GM21447 (cell line): ENCODE data around the gene HIVEP3.

Experiments used
- ATAC-seq: cut with Tn5 transposase; IDR thresholded peaks from one replicate; pipeline ENCODE4 v1.9.1; 2021; ENCODE audit not compliant: unreplicated experiment

The HIVEP3 gene

GRCh38 chr1:41894101-41894807 lies 24.5 kb downstream of the HIVEP3 start:
- ATAC-seq, result no peak

GRCh38 chr1:41892301-41892781 lies 26.4 kb downstream of the HIVEP3 start:
- ATAC-seq, result no peak

- peak; percentile 93 for ATAC-seq
Observed at GRCh38 chr1:41891199-41891896, 27.4 kb downstream of the HIVEP3 start.

- ATAC-seq, result no peak
Observed at GRCh38 chr1:41890825-41891198, 27.9 kb downstream of the HIVEP3 start.

- ATAC-seq, result no peak
Observed at GRCh38 chr1:41889506-41890414, 29.0 kb downstream of the HIVEP3 start.

- no peak for ATAC-seq
Observed at GRCh38 chr1:41888756-41889155, 30.0 kb downstream of the HIVEP3 start.

GRCh38 chr1:41887365-41887764 lies 31.4 kb downstream of the HIVEP3 start:
- ATAC-seq, result no peak

- ATAC-seq, result no peak
Observed at GRCh38 chr1:41884256-41885230, 34.2 kb downstream of the HIVEP3 start.

- no peak for ATAC-seq
Observed at GRCh38 chr1:41883507-41883906, 35.2 kb downstream of the HIVEP3 start.

- ATAC-seq, result no peak
Observed at GRCh38 chr1:41882486-41882885, 36.2 kb downstream of the HIVEP3 start.

- ATAC-seq, result no peak
Observed at GRCh38 chr1:41882068-41882477, 36.6 kb downstream of the HIVEP3 start.

- ATAC-seq, result no peak
Observed at GRCh38 chr1:41880950-41881885, 37.5 kb downstream of the HIVEP3 start.

GRCh38 chr1:41880261-41880660 lies 38.5 kb downstream of the HIVEP3 start:
- no peak for ATAC-seq

- no peak for ATAC-seq
Observed at GRCh38 chr1:41879617-41880016, 39.1 kb downstream of the HIVEP3 start.

- ATAC-seq, result no peak
Observed at GRCh38 chr1:41878911-41879310, 39.8 kb downstream of the HIVEP3 start.

GRCh38 chr1:41878495-41878894 lies 40.2 kb downstream of the HIVEP3 start:
- ATAC-seq, result no peak

GRCh38 chr1:41876576-41877445 lies 41.9 kb downstream of the HIVEP3 start:
- ATAC-seq, result no peak

GRCh38 chr1:41875487-41875886 lies 43.2 kb downstream of the HIVEP3 start:
- no peak for ATAC-seq
